ENCODE measurements around the gene SWT1.
"Not testable (repeated sequence)": the region's sequence is repeated elsewhere in the genome, so short reads cannot be mapped to it uniquely, and the experiment has no call there.

Gene SWT1

GRCh38 chr1:185291652-185292051 lies 134.7 kb downstream of the SWT1 start:
- peak in 1 of 2 donors; percentile 6 for DNase-seq

GRCh38 chr1:185292237-185292636 lies 135.3 kb downstream of the SWT1 start:
- no peak for DNase-seq

- no peak for DNase-seq
Measured at GRCh38 chr1:185293967-185294542, 137.1 kb downstream of the SWT1 start.

- no peak for DNase-seq
Measured at GRCh38 chr1:185295091-185295490, 138.1 kb downstream of the SWT1 start.

GRCh38 chr1:185297982-185298381 lies 141.0 kb downstream of the SWT1 start:
- no peak for DNase-seq

GRCh38 chr1:185300152-185300551 lies 143.2 kb downstream of the SWT1 start:
- no peak for DNase-seq

- DNase-seq: no peak
Measured at GRCh38 chr1:185305419-185305818, 148.5 kb downstream of the SWT1 start.

GRCh38 chr1:185308126-185308525 lies 151.2 kb downstream of the SWT1 start:
- no peak for DNase-seq

- no peak for DNase-seq
Measured at GRCh38 chr1:185309566-185309965, 152.6 kb downstream of the SWT1 start.

- DNase-seq: no peak
Measured at GRCh38 chr1:185311589-185312225, 154.7 kb downstream of the SWT1 start.

GRCh38 chr1:185312361-185313138 lies 155.6 kb downstream of the SWT1 start:
- no peak for DNase-seq

GRCh38 chr1:185314411-185314810 lies 157.4 kb downstream of the SWT1 start:
- DNase-seq: no peak

- DNase-seq: peak in 1 of 2 donors; percentile 29
Measured at GRCh38 chr1:185315445-185316071, 158.6 kb downstream of the SWT1 start.

GRCh38 chr1:185316163-185317033 lies 159.4 kb downstream of the SWT1 start:
- peak; percentile 88 to 91 for DNase-seq

GRCh38 chr1:185317034-185317885 lies 160.3 kb downstream of the SWT1 start, which contains the start of gene IVNS1ABP:
Gene IVNS1ABP, minus strand, starts transcription at chr1:185317243. Its CDS starts 7,750 bp downstream, at chr1:185309493.
- peak; percentile 98 for DNase-seq

- DNase-seq: peak; percentile 82 to 87
Measured at GRCh38 chr1:185317886-185318310, 160.9 kb downstream of the SWT1 start.

- DNase-seq: no peak
Measured at GRCh38 chr1:185318431-185319138, 161.6 kb downstream of the SWT1 start.

- DNase-seq: no peak
Measured at GRCh38 chr1:185319139-185319475, 162.1 kb downstream of the SWT1 start.

GRCh38 chr1:185321104-185321503 lies 164.1 kb downstream of the SWT1 start:
- not testable (repeated sequence) for DNase-seq

- DNase-seq: not testable (repeated sequence)
Measured at GRCh38 chr1:185321653-185322221, 164.8 kb downstream of the SWT1 start.
